H1 (cell line): Measurements from ENCODE around the gene BAD. TPM values are rescaled to one million over a fixed set of nuclear protein-coding genes. Genes with fewer than 3 reads are reported as not detected.

Experiments
- CHD2 ChIP-seq: IDR thresholded peaks from 2 replicates; pipeline ENCODE4 v1.6.1; 2012; ENCODE audit warnings: low read length, improper control_type of control experiment
- NANOG ChIP-seq: IDR thresholded peaks from 2 replicates; pipeline ENCODE4 v1.6.1; 2011; ENCODE audit warnings: low read length, low read depth, mild to moderate bottlenecking, inconsistent platforms; ENCODE audit not compliant: insufficient read depth, poor library complexity, severe bottlenecking
- PHF8 ChIP-seq: fragments of 200-600 bp; sonication (generic); conservative IDR thresholded peaks from 2 replicates; pipeline ENCODE4 v1.7.1; 2012; ENCODE audit warnings: low read depth, mild to moderate bottlenecking, inconsistent platforms, low read length, moderate library complexity
- polyA plus RNA-seq, 7 experiments: library from polyadenylated mRNA; depleted of rRNA in 3 of 7; stranded (reverse) in 5 of 7; unstranded in 2 of 7; fragments of >200 nt in 5 of 7; fragments of 200-250 nt in 2 of 7; gene quantifications; 1 replicate in 5 of 7; 2 replicates in 1 of 7; 4 replicates in 1 of 7; pipeline versions ENCODE4 v1.2.1 to v1.2.3, GENCODE V29; 2011 to 2013; ENCODE audit warnings: missing spikeins in 2 of 7, mixed read lengths in 2 of 7
- total RNA-seq: library from RNA; stranded (reverse); fragmentation: NEBNext Ultra II Directional; extraction: Animal tissue kit (Norgen Biotek cat#: 25700); gene quantifications from 2 replicates; pipeline ENCODE4 v1.2.1, GENCODE V29; 2021

The BAD gene
- total and polyA plus RNA-seq, 2 of the 8 experiments (the other 6 are each of a cell fraction or from before 2014, with no cell fraction given): 23.1 to 33.7 TPM

DNA sequence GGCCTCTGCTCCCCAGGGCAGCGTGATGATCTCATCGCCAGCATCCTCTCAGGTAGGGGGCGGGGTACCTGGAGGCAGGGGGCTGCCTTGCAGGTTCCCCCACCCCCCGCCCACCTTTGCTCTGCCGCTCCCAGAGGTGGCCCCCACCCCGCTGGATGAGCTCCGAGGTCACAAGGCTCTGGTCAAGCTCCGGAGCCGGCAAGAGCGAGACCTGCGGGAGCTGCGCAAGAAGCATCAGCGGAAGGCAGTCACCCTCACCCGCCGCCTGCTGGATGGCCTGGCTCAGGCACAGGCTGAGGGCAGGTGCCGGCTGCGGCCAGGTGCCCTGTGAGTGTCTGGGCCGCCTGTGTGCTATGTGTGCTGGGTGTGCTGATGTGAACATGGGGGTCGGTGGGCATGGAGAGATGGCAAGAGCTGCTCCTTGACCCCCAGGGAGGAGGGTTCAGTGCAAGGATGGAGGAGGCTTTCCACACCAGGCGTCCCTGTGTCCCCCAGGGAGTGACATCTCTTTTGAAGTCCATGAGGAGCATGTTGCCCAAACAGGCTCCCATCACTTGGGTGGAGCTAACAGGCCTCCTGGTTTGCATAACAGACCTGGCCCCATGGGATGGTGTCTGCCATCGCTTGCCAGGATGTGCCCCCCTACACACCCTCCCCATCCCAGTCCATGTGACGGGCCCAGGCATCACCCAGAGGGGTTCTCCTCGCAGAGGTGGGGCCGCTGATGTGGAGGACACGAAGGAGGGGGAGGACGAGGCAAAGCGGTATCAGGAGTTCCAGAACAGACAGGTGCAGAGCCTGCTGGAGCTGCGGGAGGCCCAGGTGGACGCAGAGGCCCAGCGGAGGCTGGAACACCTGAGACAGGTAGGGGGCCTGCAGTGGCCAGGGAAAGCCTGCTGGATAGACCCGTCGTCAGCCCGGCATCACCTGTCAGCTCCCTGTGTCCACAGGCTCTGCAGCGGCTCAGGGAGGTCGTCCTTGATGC lies 19.0 kb downstream of the BAD start (continued):
- TF ChIP-seq PHF8 (no peak), CHD2 (no peak), NANOG (no peak)
